Raji (cell line): Measurements from ENCODE around the gene CST4.
"Not testable (repeated sequence)": the region's sequence is repeated elsewhere in the genome, so short reads cannot be mapped to it uniquely, and the experiment has no call there.

Source experiments
- POLR2A ChIP-seq: IDR thresholded peaks from 2 replicates; pipeline ENCODE4 v1.6.1; 2011; ENCODE audit warnings: low read depth, low read length, control low read depth; ENCODE audit not compliant: insufficient read depth

The CST4 gene

DNA sequence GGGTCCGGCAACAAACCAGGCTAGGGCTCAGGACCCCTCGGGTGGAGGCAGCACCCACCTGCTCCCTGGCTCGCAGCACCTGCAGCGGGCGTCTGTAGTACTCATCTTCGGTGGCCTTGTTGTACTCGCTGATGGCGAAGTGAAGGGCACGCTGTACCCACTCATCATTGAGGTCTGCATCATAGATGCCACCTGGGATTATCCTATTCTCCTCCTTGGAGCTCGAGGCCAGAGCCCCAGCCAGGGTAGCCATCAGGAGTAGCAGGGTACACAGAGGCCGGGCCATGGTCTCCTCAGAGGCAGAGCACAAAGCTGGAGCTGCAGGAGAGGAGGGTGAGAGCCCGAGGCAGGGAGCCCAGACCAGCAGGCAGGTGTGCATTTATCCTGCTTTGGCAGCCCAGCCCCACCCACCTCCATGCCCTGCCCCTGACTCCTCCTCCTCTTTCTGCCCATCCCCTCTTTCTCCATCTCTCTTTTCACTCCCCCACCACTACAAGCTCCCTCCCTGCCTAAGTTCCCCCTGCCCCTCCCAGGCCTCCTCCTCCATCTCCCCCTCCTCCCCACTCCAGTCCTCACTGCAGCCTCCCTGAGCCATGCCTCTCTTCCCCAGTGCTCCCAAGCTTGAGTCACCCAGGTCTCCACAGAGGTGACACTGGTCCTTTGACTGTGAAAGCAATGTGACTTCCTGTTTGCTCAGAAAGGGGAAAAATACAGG, at the start of gene CST4:
TSS of gene CST4 (minus strand) at position 355 of the 715 bp plus-strand sequence. CDS start at position 286, 69 bp downstream.
- TF ChIP-seq POLR2A = not testable (repeated sequence)

DNA sequence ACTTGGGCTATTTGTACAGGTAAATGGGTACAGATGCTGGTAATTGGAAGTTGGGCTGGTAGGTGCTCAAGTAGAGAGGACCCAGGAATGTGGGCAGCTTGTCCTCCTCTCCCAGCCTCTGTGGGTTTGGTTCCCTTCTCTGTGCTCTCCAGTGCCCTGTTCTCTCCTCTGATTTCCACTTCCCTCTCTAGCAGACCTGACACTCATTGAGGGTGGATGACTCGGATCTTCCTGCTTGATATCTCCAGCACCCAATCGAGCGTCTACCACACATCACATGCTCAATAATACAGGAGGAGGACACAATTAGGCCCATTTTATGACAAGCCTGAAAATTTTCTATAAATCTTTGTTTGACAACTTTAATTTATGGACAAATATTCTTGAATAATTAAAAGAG, 38.2 kb upstream of the CST4 start:
- no peak for TF ChIP-seq POLR2A

- TF ChIP-seq POLR2A = no peak
These were observed 36.3 kb upstream of the CST4 start for GRCh38 chr20:23725102-23725501.

DNA sequence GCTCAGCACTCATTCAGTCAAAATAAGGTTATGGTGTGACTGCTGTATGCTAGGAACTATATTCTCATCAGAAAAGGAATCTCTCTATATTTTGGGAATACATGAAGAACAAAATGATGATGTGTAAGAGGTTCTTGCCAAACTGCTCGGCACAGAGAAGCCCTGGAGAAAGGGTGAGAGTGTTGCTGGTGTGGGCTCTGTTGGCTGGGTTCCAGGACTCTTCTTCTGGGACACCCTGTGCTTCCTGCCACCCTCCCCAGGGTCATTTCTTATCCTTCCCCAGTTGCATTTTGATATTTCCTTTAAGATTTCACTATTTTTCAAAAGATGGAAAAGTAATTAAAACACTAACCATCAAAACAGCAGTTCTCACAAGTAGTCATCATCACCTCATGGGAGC, 33.1 kb upstream of the CST4 start:
- TF ChIP-seq POLR2A = no peak

DNA sequence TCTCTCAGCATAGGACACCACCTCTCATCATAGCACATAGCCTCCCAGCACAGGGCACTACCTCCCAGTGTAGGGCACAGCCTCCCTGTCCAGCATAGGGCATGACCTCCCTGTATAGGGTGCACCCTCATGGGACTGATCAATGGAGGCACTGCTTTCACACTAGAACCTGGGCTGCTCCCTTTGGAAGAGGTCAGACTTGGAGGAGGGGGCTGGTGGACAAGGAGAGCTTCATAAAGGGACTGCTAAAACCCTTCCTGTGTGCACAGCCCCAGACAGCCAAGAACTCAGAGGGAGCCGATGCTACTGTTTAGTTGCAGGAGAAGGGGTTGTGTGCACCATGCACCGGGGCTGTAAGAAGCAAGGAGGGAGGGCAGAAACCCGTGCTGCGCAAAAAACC, 21.9 kb upstream of the CST4 start:
- no peak for TF ChIP-seq POLR2A

DNA sequence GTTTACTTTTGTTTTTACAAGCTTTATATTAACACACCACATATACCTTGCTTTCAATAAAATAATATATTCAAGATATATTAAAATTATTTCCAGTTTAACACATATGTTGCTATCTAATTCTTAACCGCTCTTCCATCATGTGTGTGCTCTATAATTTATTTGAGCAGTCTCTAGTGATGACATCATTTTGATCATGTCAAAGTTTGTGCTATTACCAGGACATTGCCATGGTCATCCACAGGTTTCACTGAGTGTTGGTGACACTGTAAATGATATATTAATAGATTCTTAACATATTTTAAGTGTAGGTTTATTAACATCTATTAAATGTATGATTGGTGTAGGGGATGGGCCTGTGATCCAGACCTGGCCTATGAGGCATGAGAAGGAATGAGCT, 17.1 kb upstream of the CST4 start:
- TF ChIP-seq POLR2A = no peak

GRCh38 chr20:23702021-23702420, 13.2 kb upstream of the CST4 start:
- no peak for TF ChIP-seq POLR2A

DNA sequence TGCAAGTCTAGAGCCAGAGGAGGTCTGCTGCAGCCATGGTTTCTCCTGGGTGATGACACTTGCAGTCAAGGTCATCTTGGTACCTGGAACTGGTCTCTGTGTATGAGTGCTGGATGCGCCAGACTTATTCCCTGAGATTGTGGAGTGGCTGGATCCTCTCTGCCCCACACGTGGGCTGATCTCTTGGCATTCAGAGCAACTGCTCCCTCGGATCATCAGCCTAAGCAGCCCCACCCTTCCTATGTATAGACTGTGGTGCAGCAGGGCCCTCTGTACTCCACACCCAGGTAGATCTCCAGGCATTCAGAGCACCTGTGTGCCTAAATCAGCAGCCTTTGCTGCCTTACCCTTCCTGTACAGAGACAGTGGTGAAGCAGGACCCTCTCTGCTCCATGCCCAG, 12.1 kb upstream of the CST4 start:
- TF ChIP-seq POLR2A = no peak

DNA sequence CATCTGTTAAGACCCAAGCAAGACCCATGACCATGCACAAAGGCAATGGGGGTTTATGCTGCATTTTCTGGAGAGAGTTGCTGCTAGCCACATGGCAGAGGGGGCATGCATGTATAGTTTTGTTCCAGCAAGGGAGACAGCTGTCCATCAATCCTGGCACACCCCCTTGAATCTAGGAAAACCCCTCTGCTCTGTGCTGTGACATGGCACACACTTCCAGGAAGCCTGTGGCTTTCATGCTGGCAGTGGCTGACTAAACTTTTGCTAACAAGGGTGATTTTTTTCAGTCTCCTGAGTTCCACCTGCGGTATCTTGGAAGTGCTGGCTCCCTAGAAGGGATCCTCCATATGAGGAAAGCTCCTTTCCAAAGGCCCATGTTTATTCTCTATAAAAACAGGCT, 9.1 kb upstream of the CST4 start:
- no peak for TF ChIP-seq POLR2A

DNA sequence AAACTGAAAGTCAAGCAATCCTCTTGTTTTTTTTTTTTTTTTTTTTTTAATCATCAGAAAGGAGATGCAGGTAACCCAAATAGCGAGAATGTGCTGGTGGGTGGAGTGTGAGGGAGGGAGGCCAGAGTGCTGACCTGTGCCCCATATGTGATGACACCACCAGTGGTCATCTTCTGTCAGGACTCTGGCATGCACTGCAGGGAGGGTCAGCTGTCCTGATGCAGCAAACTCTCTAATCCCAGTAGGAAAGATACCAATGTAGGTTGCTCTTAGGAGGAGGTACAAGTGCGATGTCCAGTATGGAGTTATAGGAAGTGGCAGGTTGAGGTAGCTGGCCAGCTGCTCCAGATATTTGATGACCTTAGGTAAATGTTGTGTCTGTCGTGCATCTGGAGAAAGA, 2.8 kb upstream of the CST4 start:
- no peak for TF ChIP-seq POLR2A

DNA sequence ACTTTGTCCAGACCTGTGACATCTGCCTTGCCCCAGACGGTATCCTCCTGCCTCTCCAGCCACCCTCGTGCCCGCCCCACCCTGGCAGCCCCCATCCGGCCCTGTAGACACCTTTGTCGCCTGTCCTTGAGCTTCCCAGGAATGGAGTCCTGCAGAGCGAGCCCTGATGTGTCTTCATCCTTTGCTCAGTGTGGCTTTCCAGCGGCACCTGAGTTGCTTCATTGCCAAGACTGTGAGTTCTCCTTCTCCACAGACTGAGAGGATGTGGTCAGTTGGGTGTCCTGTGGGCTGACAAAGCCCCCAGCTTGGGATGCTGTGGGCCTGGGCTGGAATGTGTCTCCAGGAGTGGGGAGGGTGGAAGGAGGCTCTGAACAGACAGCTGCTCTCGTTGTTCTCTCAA, 1.7 kb upstream of the CST4 start:
- TF ChIP-seq POLR2A = no peak

- no peak for TF ChIP-seq POLR2A
These were observed 507 bp upstream of the CST4 start for GRCh38 chr20:23689399-23689690.

DNA sequence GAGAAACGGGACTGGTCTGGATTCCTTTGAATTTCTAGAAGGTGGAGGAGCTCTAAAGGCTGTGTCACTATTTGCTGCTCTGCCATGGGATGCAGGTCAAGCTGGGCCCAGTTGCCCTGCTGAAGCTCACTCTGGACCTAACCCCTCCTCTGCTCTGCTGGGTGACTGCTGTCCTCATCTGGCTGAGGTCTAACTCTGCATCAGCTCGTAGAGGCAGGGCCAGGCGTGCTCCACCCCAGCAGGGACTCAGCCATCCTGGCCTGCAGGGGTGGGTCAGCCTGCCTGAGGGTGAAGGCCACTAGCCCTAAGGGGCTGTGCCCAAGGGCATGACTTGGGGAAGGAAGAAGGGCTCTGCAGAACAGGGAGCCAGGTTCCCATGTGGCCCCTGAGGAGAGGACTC, 852 bp downstream of the CST4 start:
- TF ChIP-seq POLR2A = no peak

DNA sequence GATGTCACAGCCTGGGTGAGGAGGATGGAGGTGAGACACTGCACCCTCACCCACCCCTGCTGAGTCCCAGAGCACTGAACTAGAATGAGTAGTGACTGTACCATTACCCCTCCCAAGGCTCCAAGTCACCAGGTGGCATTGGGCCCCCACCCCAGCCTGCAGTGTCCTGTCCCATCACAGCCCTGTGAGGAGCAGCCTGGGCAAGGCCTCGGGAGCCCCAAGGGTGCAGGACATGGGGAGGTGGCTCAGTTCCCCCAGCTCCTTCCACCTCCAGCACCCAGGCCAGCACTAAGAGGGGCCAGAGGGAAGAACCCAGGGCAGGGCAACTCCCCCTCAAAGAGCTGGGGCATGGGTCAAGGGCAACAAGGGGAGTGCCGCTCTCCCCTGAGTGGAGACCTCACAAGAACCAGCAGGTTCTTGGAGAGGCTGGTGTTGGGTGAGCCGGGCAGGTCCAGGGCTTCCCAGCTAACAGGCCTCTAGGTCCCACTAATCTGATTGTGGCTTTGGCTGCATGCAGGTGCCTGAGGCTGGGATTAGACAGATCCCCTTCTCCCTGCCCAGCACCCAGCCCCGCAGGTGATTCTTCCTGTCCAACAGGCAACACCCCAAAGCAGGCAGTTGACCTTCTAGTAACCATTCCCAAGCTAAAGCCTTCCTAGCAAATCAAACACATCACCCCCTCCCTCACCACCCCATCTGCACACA, 2.6 kb downstream of the CST4 start:
- no peak for TF ChIP-seq POLR2A

DNA sequence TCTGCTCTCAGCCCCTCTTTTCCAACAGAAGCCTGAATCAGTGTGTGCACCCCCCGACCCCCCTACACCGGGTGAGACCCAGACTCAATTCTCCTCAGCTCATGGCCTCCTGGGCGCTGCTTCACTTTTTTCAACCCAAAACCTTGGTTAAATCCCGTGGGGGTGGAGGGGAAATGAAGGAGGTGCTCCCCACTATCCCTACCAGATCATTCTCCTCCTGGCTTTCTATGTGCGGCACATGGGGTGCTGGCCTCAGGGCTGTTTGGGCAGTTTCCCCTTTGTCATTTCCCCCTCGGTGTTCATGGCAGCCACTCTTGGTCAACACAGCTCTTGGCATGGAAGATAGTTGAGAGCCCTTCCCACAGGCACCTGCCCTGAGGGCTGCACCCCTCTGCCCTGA, 4.6 kb downstream of the CST4 start:
- no peak for TF ChIP-seq POLR2A

DNA sequence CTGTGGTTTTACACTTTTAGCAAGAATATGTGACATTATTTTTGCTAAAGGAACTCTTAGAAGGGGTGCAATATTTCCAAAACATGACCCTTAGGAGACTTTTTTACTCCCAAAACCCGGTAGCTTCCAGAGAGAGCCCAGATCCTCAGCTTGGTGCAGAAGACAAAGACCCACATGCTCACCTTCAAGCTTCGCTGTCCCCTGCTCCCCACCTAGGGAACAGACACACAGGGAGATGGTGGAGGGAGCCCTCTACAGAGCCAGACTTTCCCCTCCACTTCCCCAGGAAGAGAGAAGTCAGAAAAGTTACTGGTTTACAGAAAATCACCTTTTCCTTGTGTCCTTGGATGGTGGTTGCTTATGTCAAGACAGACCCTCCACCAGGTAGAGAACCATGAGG, 5.0 kb downstream of the CST4 start:
- no peak for TF ChIP-seq POLR2A

- no peak for TF ChIP-seq POLR2A
These were observed 5.6 kb downstream of the CST4 start for GRCh38 chr20:23683281-23683680.
